Measurements from ENCODE around the gene TNS1. TPM values are rescaled to one million over a fixed set of nuclear protein-coding genes. Genes with fewer than 3 reads are reported as not detected.

Gene TNS1
- total RNA-seq, 1 donor from 2014 or later, result 227 TPM

GRCh38 chr2:217792626-217793527 is 209.9 kb downstream of the TNS1 start:
- Mint-ChIP-seq H3K9me3 (ENCODE audit: low read depth) (no peaks in the 10 kb centered on the region), H3K36me3 (ENCODE audit: low read depth) (peaks cover 7% of the 10 kb centered on the region), H3K4me3 (ENCODE audit: unreplicated experiment) (no peak overlapping the region), H3K4me1 (ENCODE audit: low read depth) (peaks cover 33% of the 10 kb centered on the region), H3K27ac (ENCODE audit: unreplicated experiment) (peak overlapping the region; percentile 65), H3K27me3 (ENCODE audit: low read depth) (no peaks in the 10 kb centered on the region)
- TF ChIP-seq CTCF (IDR thresholded peaks at IDR 0.05), result no peak
- no peak for DNase-seq (ENCODE audit: low spot score)

GRCh38 chr2:217791551-217791950 is 211.2 kb downstream of the TNS1 start:
- H3K27ac Mint-ChIP-seq (ENCODE audit: unreplicated experiment), result peak overlapping the region; percentile 79
- no peak overlapping the region for H3K4me3 Mint-ChIP-seq (ENCODE audit: unreplicated experiment)
- DNase-seq (ENCODE audit: low spot score), result no peak
- H3K9me3 Mint-ChIP-seq (ENCODE audit: low read depth), result no peaks in the 10 kb centered on the region
- H3K36me3 Mint-ChIP-seq (ENCODE audit: low read depth), result peaks cover 12% of the 10 kb centered on the region
- H3K27me3 Mint-ChIP-seq (ENCODE audit: low read depth), result no peaks in the 10 kb centered on the region
- H3K4me1 Mint-ChIP-seq (ENCODE audit: low read depth), result peaks cover 27% of the 10 kb centered on the region
- no peak for TF ChIP-seq CTCF (IDR thresholded peaks at IDR 0.05)

GRCh38 chr2:217790681-217791392 is 212.0 kb downstream of the TNS1 start:
- DNase-seq (ENCODE audit: low spot score), result no peak
- Mint-ChIP-seq H3K27me3 (ENCODE audit: low read depth) (no peaks in the 10 kb centered on the region), H3K4me1 (ENCODE audit: low read depth) (peaks cover 23% of the 10 kb centered on the region), H3K9me3 (ENCODE audit: low read depth) (no peaks in the 10 kb centered on the region), H3K36me3 (ENCODE audit: low read depth) (peaks cover 16% of the 10 kb centered on the region), H3K27ac (ENCODE audit: unreplicated experiment) (peak overlapping the region; percentile 79), H3K4me3 (ENCODE audit: unreplicated experiment) (no peak overlapping the region)
- no peak for TF ChIP-seq CTCF (IDR thresholded peaks at IDR 0.05)

- peaks cover 18% of the 10 kb centered on the region for H3K36me3 Mint-ChIP-seq (ENCODE audit: low read depth)
- H3K27ac Mint-ChIP-seq (ENCODE audit: unreplicated experiment), result peak overlapping the region; percentile 79
- no peak for DNase-seq (ENCODE audit: low spot score)
- H3K27me3 Mint-ChIP-seq (ENCODE audit: low read depth), result no peaks in the 10 kb centered on the region
- no peaks in the 10 kb centered on the region for H3K9me3 Mint-ChIP-seq (ENCODE audit: low read depth)
- H3K4me1 Mint-ChIP-seq (ENCODE audit: low read depth), result peaks cover 25% of the 10 kb centered on the region
- H3K4me3 Mint-ChIP-seq (ENCODE audit: unreplicated experiment), result no peak overlapping the region
- peak; percentile 11 for TF ChIP-seq CTCF (IDR thresholded peaks at IDR 0.05)
Measured at GRCh38 chr2:217790195-217790594, 212.6 kb downstream of the TNS1 start.

GRCh38 chr2:217789736-217790181 is 213.0 kb downstream of the TNS1 start:
- no peak for TF ChIP-seq CTCF (IDR thresholded peaks at IDR 0.05)
- Mint-ChIP-seq H3K27me3 (ENCODE audit: low read depth) (no peaks in the 10 kb centered on the region), H3K4me3 (ENCODE audit: unreplicated experiment) (no peak overlapping the region), H3K9me3 (ENCODE audit: low read depth) (no peaks in the 10 kb centered on the region), H3K4me1 (ENCODE audit: low read depth) (peaks cover 25% of the 10 kb centered on the region), H3K27ac (ENCODE audit: unreplicated experiment) (peak overlapping the region; percentile 79), H3K36me3 (ENCODE audit: low read depth) (peaks cover 18% of the 10 kb centered on the region)
- DNase-seq (ENCODE audit: low spot score), result no peak
